HG03175 (cell line): ENCODE measurements around the gene REC8.

Experiments used
- ATAC-seq: cut with Tn5 transposase; IDR thresholded peaks from one replicate; pipeline ENCODE4 v1.9.1; 2021; ENCODE audit warnings: mild to moderate bottlenecking, moderate library complexity; ENCODE audit not compliant: unreplicated experiment

The REC8 gene

GRCh38 chr14:24181371-24182077 lies 9.6 kb downstream of the REC8 start:
- no peak for ATAC-seq

- ATAC-seq = no peak
Measured at GRCh38 chr14:24182110-24182882, 10.4 kb downstream of the REC8 start.

GRCh38 chr14:24183014-24183481 lies 11.2 kb downstream of the REC8 start:
- ATAC-seq = no peak

GRCh38 chr14:24184104-24184970 lies 12.5 kb downstream of the REC8 start:
- ATAC-seq = no peak

- no peak for ATAC-seq
Measured at GRCh38 chr14:24185026-24185425, 13.1 kb downstream of the REC8 start.

GRCh38 chr14:24185741-24186140 lies 13.9 kb downstream of the REC8 start:
- no peak for ATAC-seq

GRCh38 chr14:24186831-24187538 lies 15.1 kb downstream of the REC8 start:
- ATAC-seq = no peak

GRCh38 chr14:24187539-24187915 lies 15.6 kb downstream of the REC8 start:
- ATAC-seq = no peak

GRCh38 chr14:24188251-24189058 lies 16.6 kb downstream of the REC8 start, which contains the start of gene IPO4:
Gene IPO4 (minus strand): TSS chr14:24188816. CDS start chr14:24188787, 29 bp downstream.
- ATAC-seq = peak; percentile 88

GRCh38 chr14:24189059-24189375 lies 17.1 kb downstream of the REC8 start:
- ATAC-seq = no peak

GRCh38 chr14:24189460-24189859 lies 17.6 kb downstream of the REC8 start:
- ATAC-seq = no peak

GRCh38 chr14:24190416-24190815 lies 18.5 kb downstream of the REC8 start:
- no peak for ATAC-seq

GRCh38 chr14:24192933-24193332 lies 21.1 kb downstream of the REC8 start:
- ATAC-seq = no peak

GRCh38 chr14:24194186-24194872 lies 22.4 kb downstream of the REC8 start:
- no peak for ATAC-seq

GRCh38 chr14:24194873-24195185 lies 22.9 kb downstream of the REC8 start:
- ATAC-seq = no peak

- ATAC-seq = peak; percentile 83
Measured at GRCh38 chr14:24195186-24196070, 23.5 kb downstream of the REC8 start, which contains the start of gene TM9SF1. Gene TM9SF1 (minus strand): TSS chr14:24195441. CDS start chr14:24195019, 422 bp downstream.

- peak; percentile 11 for ATAC-seq
Measured at GRCh38 chr14:24196071-24197055, 24.5 kb downstream of the REC8 start.
